Stimulated activated naive CD8-positive, alpha-beta T cell treated with anti-CD3 and anti-CD28 coated beads, Interleukin-15, Interleukin-2, amounts not matched to agents 100 ng/mL and 50 ng/mL, for 24 hours (primary cell): ENCODE data around the gene FAIM2.

ENCODE experiments used
- H3K27ac Mint-ChIP-seq: one replicate; pipeline ENCODE4 v1.8.0; 2021; ENCODE audit warnings: mild to moderate bottlenecking, mixed read lengths
- H3K27me3 Mint-ChIP-seq: one replicate; pipeline ENCODE4 v1.8.0; 2021; ENCODE audit warnings: mixed read lengths
- H3K36me3 Mint-ChIP-seq: one replicate; pipeline ENCODE4 v1.8.0; 2021; ENCODE audit warnings: low read depth, mixed read lengths
- H3K4me1 Mint-ChIP-seq: one replicate; pipeline ENCODE4 v1.8.0; 2021; ENCODE audit warnings: low read depth, mixed read lengths
- H3K4me3 Mint-ChIP-seq: one replicate; pipeline ENCODE4 v1.8.0; 2021; ENCODE audit warnings: mild to moderate bottlenecking, mixed read lengths
- H3K9me3 Mint-ChIP-seq: one replicate; pipeline ENCODE4 v1.8.0; 2021; ENCODE audit warnings: mixed read lengths

The FAIM2 gene

GRCh38 chr12:49929581-49929980, 25.9 kb upstream of the FAIM2 start:
- Mint-ChIP-seq H3K36me3 (no peaks in the 10 kb centered on the region), H3K4me1 (peaks cover 8% of the 10 kb centered on the region), H3K4me3 (no peak overlapping the region), H3K27ac (no peak overlapping the region), H3K27me3 (no peaks in the 10 kb centered on the region), H3K9me3 (no peaks in the 10 kb centered on the region)

- peaks cover 8% of the 10 kb centered on the region for H3K4me1 Mint-ChIP-seq
- no peak overlapping the region for H3K27ac Mint-ChIP-seq
Observed at GRCh38 chr12:49928471-49928870, 24.8 kb upstream of the FAIM2 start.

GRCh38 chr12:49925433-49926204, 21.9 kb upstream of the FAIM2 start:
- Mint-ChIP-seq H3K27me3 (no peaks in the 10 kb centered on the region), H3K9me3 (no peaks in the 10 kb centered on the region), H3K4me1 (peaks cover 3% of the 10 kb centered on the region), H3K4me3 (no peak overlapping the region), H3K27ac (no peak overlapping the region), H3K36me3 (no peaks in the 10 kb centered on the region)

More at GRCh38 chr12:49928471-49928870, 24.8 kb upstream of the FAIM2 start:
- Mint-ChIP-seq H3K9me3 (no peaks in the 10 kb centered on the region), H3K36me3 (no peaks in the 10 kb centered on the region), H3K4me3 (no peak overlapping the region), H3K27me3 (no peaks in the 10 kb centered on the region)

GRCh38 chr12:49924628-49925246, 21.0 kb upstream of the FAIM2 start:
- H3K36me3 Mint-ChIP-seq: no peaks in the 10 kb centered on the region

GRCh38 chr12:49923880-49924556, 20.3 kb upstream of the FAIM2 start:
- Mint-ChIP-seq H3K36me3 (no peaks in the 10 kb centered on the region), H3K4me3 (no peak overlapping the region), H3K27ac (no peak overlapping the region)

More at GRCh38 chr12:49924628-49925246, 21.0 kb upstream of the FAIM2 start:
- H3K27ac Mint-ChIP-seq: no peak overlapping the region
- H3K4me1 Mint-ChIP-seq: no peaks in the 10 kb centered on the region
- no peak overlapping the region for H3K4me3 Mint-ChIP-seq
- H3K27me3 Mint-ChIP-seq: no peaks in the 10 kb centered on the region
- H3K9me3 Mint-ChIP-seq: no peaks in the 10 kb centered on the region

GRCh38 chr12:49923035-49923644, 19.4 kb upstream of the FAIM2 start:
- Mint-ChIP-seq H3K4me1 (no peaks in the 10 kb centered on the region), H3K4me3 (no peak overlapping the region), H3K9me3 (no peaks in the 10 kb centered on the region), H3K36me3 (no peaks in the 10 kb centered on the region), H3K27ac (no peak overlapping the region), H3K27me3 (no peaks in the 10 kb centered on the region)

More at GRCh38 chr12:49923880-49924556, 20.3 kb upstream of the FAIM2 start:
- Mint-ChIP-seq H3K27me3 (no peaks in the 10 kb centered on the region), H3K4me1 (no peaks in the 10 kb centered on the region), H3K9me3 (no peaks in the 10 kb centered on the region)

GRCh38 chr12:49922349-49923034, 18.8 kb upstream of the FAIM2 start:
- no peaks in the 10 kb centered on the region for H3K36me3 Mint-ChIP-seq
- no peak overlapping the region for H3K4me3 Mint-ChIP-seq

GRCh38 chr12:49921936-49922335, 18.2 kb upstream of the FAIM2 start:
- H3K27ac Mint-ChIP-seq: no peak overlapping the region
- H3K4me3 Mint-ChIP-seq: no peak overlapping the region
- peaks cover 3% of the 10 kb centered on the region for H3K27me3 Mint-ChIP-seq
- H3K9me3 Mint-ChIP-seq: no peaks in the 10 kb centered on the region
- no peaks in the 10 kb centered on the region for H3K4me1 Mint-ChIP-seq
- no peaks in the 10 kb centered on the region for H3K36me3 Mint-ChIP-seq

More at GRCh38 chr12:49922349-49923034, 18.8 kb upstream of the FAIM2 start:
- Mint-ChIP-seq H3K4me1 (no peaks in the 10 kb centered on the region), H3K27me3 (no peaks in the 10 kb centered on the region), H3K9me3 (no peaks in the 10 kb centered on the region), H3K27ac (no peak overlapping the region)

GRCh38 chr12:49921299-49921698, 17.6 kb upstream of the FAIM2 start:
- Mint-ChIP-seq H3K4me3 (no peak overlapping the region), H3K36me3 (no peaks in the 10 kb centered on the region), H3K9me3 (no peaks in the 10 kb centered on the region), H3K4me1 (no peaks in the 10 kb centered on the region), H3K27ac (no peak overlapping the region), H3K27me3 (peaks cover 5% of the 10 kb centered on the region)

- Mint-ChIP-seq H3K36me3 (no peaks in the 10 kb centered on the region), H3K4me1 (no peaks in the 10 kb centered on the region), H3K4me3 (no peak overlapping the region), H3K27me3 (peaks cover 5% of the 10 kb centered on the region), H3K27ac (no peak overlapping the region), H3K9me3 (no peaks in the 10 kb centered on the region)
Observed at GRCh38 chr12:49920915-49921286, 17.2 kb upstream of the FAIM2 start.

- Mint-ChIP-seq H3K9me3 (no peaks in the 10 kb centered on the region), H3K4me3 (no peak overlapping the region), H3K27me3 (peaks cover 5% of the 10 kb centered on the region), H3K4me1 (no peaks in the 10 kb centered on the region), H3K27ac (no peak overlapping the region), H3K36me3 (no peaks in the 10 kb centered on the region)
Observed at GRCh38 chr12:49920241-49920914, 16.7 kb upstream of the FAIM2 start.

- Mint-ChIP-seq H3K4me1 (no peaks in the 10 kb centered on the region), H3K9me3 (no peaks in the 10 kb centered on the region), H3K4me3 (no peak overlapping the region), H3K36me3 (no peaks in the 10 kb centered on the region), H3K27me3 (peaks cover 7% of the 10 kb centered on the region), H3K27ac (no peak overlapping the region)
Observed at GRCh38 chr12:49917788-49918173, 14.1 kb upstream of the FAIM2 start.

GRCh38 chr12:49917166-49917787, 13.6 kb upstream of the FAIM2 start:
- Mint-ChIP-seq H3K27me3 (peaks cover 10% of the 10 kb centered on the region), H3K4me1 (no peaks in the 10 kb centered on the region), H3K27ac (no peak overlapping the region), H3K4me3 (no peak overlapping the region), H3K36me3 (no peaks in the 10 kb centered on the region), H3K9me3 (no peaks in the 10 kb centered on the region)
